Mesendoderm (in vitro differentiated cells): ENCODE results near the gene SHLD2.

Experiments used
- DNase-seq: peaks from one replicate; pipeline ENCODE4 v3.0.0; 2013
- H2AK5ac ChIP-seq: 2 replicates; pipeline ENCODE4 v1.6.1; 2013; ENCODE audit warnings: low read length, inconsistent platforms
- H2BK120ac ChIP-seq: 2 replicates; pipeline ENCODE4 v1.6.1; 2013; ENCODE audit warnings: low read depth, mild to moderate bottlenecking, low read length, moderate library complexity, mixed read lengths
- H2BK15ac ChIP-seq: replicated peaks from 2 replicates; pipeline ENCODE4 v1.6.1; 2013; ENCODE audit warnings: low read depth, mild to moderate bottlenecking, moderate library complexity
- H2BK5ac ChIP-seq: 2 replicates; pipeline ENCODE4 v1.6.1; 2013; ENCODE audit warnings: low read length, inconsistent platforms
- H3K18ac ChIP-seq: 2 replicates; pipeline ENCODE4 v1.6.1; 2013; ENCODE audit warnings: mild to moderate bottlenecking, low read length, mixed read lengths
- H3K23ac ChIP-seq: one replicate; pipeline ENCODE4 v1.6.1; 2013; ENCODE audit warnings: low read length
- H3K27ac ChIP-seq: 2 replicates; pipeline ENCODE4 v1.5.1; 2013; ENCODE audit warnings: low read depth, mild to moderate bottlenecking, inconsistent platforms, low read length, moderate library complexity
- H3K27me3 ChIP-seq: 2 replicates; pipeline ENCODE4 v1.6.1; 2013; ENCODE audit warnings: low read length, control low read depth, mild to moderate bottlenecking, inconsistent platforms; ENCODE audit not compliant: insufficient read depth, poor library complexity
- H3K36me3 ChIP-seq: 2 replicates; pipeline ENCODE4 v1.6.1; 2013; ENCODE audit warnings: low read length, inconsistent platforms; ENCODE audit not compliant: control insufficient read depth, insufficient read depth
- H3K4ac ChIP-seq: one replicate; pipeline ENCODE4 v1.6.1; 2013; ENCODE audit warnings: low read depth, mild to moderate bottlenecking, low read length, moderate library complexity
- H3K4me1 ChIP-seq: 2 replicates; pipeline ENCODE4 v1.6.1; 2013; ENCODE audit warnings: low read depth, low read length, inconsistent platforms; ENCODE audit not compliant: control insufficient read depth
- H3K4me2 ChIP-seq: 2 replicates; pipeline ENCODE4 v1.6.1; 2013; ENCODE audit warnings: low read length
- H3K4me3 ChIP-seq: 2 replicates; pipeline ENCODE4 v1.5.1; 2013; ENCODE audit warnings: mild to moderate bottlenecking, low read length
- H3K56ac ChIP-seq: one replicate; pipeline ENCODE4 v1.6.1; 2013; ENCODE audit warnings: low read length
- H3K79me1 ChIP-seq: 2 replicates; pipeline ENCODE4 v1.6.1; 2013; ENCODE audit warnings: low read length, inconsistent platforms
- H3K79me2 ChIP-seq: 2 replicates; pipeline ENCODE4 v1.6.1; 2013; ENCODE audit warnings: mild to moderate bottlenecking, low read length; ENCODE audit not compliant: control insufficient read depth, insufficient read depth
- H3K9ac ChIP-seq: 2 replicates; pipeline ENCODE4 v1.6.1; 2013; ENCODE audit warnings: low read length, inconsistent platforms
- H4K5ac ChIP-seq: one replicate; pipeline ENCODE4 v1.6.1; 2013; ENCODE audit warnings: low read length
- H4K8ac ChIP-seq: one replicate; pipeline ENCODE4 v1.6.1; 2013; ENCODE audit warnings: low read depth, mild to moderate bottlenecking, control low read depth, low read length, moderate library complexity
- WGBS: extraction: QIAGEN DNeasy Blood & Tissue Kit; methylation state at CpG from one replicate; pipeline ENCODE4 v1.1.7; 2013; ENCODE audit warnings: low lambda C conversion rate, missing lambda C conversion rate; ENCODE audit not compliant: insufficient coverage; ENCODE audit errors: extremely low coverage; 5-methylcytosine and 5-hydroxymethylcytosine counted together

Gene SHLD2

DNA sequence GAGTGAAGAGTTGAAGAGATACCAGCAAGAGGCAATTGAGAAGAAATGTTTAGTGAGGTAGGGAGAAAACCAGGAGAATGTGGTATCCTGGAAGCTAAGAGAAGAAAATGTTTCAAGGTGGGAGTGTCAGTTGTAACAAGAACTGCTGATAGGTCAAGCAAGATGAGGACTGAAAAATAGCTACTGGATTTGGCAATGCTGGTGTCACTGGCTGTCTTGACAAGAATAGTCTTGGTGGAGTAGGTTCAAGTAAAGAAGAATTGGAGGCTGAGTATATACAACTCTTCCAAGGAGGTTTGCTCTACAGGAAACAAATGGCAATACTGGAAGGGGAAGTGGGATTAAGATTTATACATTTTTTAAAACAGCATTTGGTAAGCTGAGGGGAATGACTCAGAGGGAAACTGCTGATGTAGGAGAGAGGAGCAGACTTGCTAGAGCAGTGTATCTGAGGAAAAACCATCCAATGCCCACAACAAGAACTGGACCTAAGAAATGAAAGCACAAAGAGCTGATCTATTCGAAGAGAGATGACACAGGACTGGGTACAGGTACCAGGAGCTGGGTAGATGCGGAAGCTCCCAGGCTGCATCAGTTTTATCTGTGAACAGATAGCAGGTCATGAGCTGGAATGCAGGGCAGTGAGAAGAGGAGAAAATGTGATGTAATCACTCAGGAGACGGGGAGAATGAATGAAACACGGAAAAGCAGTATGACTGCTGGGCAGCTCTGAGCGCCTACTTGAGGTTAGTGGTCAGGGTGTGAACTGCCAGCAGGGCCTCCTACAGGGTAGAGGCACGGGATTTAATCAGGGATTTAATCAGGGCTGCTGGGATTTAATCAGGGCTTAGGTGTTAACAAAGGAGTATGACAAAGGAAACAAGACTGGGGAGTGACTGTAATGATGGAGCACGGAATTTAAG lies 40.4 kb upstream of the SHLD2 start:
- Histone ChIP-seq H3K9ac (no peak overlapping the region), H4K5ac (no peak overlapping the region), H2BK5ac (no peak overlapping the region), H3K36me3 (no peaks in the 10 kb centered on the region), H3K4me3 (no peak overlapping the region), H3K27ac (no peak overlapping the region), H3K4ac (no peak overlapping the region), H3K79me2 (no peaks in the 10 kb centered on the region), H3K18ac (no peak overlapping the region), H2BK120ac (no peak overlapping the region), H3K23ac (no peak overlapping the region), H3K56ac (no peak overlapping the region), H4K8ac (no peak overlapping the region), H2AK5ac (no peak overlapping the region), H3K79me1 (no peaks in the 10 kb centered on the region), H3K4me1 (peaks cover 7% of the 10 kb centered on the region), H3K4me2 (no peak overlapping the region), H3K27me3 (no peaks in the 10 kb centered on the region), H2BK15ac (no peak overlapping the region)
- WGBS = no CpG with 5 or more reads among the region's 7 CpGs
- peak; percentile 96 for DNase-seq

DNA sequence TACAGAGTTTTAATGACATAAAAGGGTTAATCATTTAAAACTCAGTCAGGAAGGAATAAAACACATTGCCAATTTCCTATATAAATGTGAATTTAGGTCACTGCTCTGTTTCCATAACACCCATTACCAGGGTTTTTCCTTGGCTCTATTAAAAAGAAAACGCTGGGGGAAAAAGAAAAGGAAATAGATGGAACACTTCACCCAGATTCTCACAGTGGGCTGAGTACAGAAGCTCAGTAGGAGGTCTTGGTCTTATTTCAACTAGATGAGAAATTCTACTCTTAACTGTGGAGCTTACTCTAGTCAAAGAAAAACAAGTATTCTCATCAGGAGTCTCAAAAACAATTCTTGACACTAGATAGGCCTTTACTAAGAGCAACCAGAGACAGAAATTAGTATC lies 36.8 kb upstream of the SHLD2 start:
- Histone ChIP-seq H2BK15ac (no peak overlapping the region), H3K4me1 (peaks cover 7% of the 10 kb centered on the region), H3K4me3 (no peak overlapping the region), H2BK120ac (no peak overlapping the region), H3K79me2 (no peaks in the 10 kb centered on the region), H2BK5ac (no peak overlapping the region), H3K79me1 (no peaks in the 10 kb centered on the region), H3K4ac (no peak overlapping the region), H3K9ac (no peak overlapping the region), H3K56ac (no peak overlapping the region), H3K27me3 (no peaks in the 10 kb centered on the region), H2AK5ac (no peak overlapping the region), H3K36me3 (no peaks in the 10 kb centered on the region), H3K18ac (no peak overlapping the region), H4K5ac (no peak overlapping the region), H4K8ac (no peak overlapping the region), H3K4me2 (no peak overlapping the region), H3K27ac (no peak overlapping the region), H3K23ac (no peak overlapping the region)
- DNase-seq = no peak
- no CpG with 5 or more reads among the region's 1 CpG for WGBS

DNA sequence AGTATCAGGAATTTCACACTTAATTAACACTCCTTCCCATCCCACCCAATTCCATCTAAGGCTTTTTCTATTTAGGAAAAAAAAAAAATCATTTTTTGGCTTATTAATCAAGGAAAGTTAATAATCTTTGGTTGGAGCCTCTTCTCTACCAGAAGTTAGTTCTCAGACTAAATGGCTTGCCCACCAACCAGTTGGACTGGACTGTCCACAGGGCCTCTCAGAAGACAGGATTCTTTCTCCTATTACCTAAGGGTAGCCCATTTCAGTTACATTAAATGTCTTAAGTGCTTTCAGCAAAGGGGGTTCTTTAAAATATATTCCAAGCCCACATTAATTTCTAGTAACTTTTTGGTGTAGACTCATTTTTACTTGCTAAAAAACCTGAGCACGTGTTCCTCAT lies 35.6 kb upstream of the SHLD2 start:
- Histone ChIP-seq H3K56ac (no peak overlapping the region), H3K79me2 (no peaks in the 10 kb centered on the region), H3K4me2 (no peak overlapping the region), H4K5ac (no peak overlapping the region), H3K79me1 (no peaks in the 10 kb centered on the region), H3K9ac (no peak overlapping the region), H3K4ac (no peak overlapping the region), H3K4me1 (peaks cover 7% of the 10 kb centered on the region), H4K8ac (no peak overlapping the region), H2BK5ac (no peak overlapping the region), H2BK15ac (no peak overlapping the region), H3K27ac (no peak overlapping the region), H3K27me3 (no peaks in the 10 kb centered on the region), H2BK120ac (no peak overlapping the region), H2AK5ac (no peak overlapping the region), H3K18ac (no peak overlapping the region), H3K4me3 (no peak overlapping the region), H3K36me3 (no peaks in the 10 kb centered on the region), H3K23ac (no peak overlapping the region)
- DNase-seq = no peak
- WGBS = no CpG with 5 or more reads among the region's 1 CpG

DNA sequence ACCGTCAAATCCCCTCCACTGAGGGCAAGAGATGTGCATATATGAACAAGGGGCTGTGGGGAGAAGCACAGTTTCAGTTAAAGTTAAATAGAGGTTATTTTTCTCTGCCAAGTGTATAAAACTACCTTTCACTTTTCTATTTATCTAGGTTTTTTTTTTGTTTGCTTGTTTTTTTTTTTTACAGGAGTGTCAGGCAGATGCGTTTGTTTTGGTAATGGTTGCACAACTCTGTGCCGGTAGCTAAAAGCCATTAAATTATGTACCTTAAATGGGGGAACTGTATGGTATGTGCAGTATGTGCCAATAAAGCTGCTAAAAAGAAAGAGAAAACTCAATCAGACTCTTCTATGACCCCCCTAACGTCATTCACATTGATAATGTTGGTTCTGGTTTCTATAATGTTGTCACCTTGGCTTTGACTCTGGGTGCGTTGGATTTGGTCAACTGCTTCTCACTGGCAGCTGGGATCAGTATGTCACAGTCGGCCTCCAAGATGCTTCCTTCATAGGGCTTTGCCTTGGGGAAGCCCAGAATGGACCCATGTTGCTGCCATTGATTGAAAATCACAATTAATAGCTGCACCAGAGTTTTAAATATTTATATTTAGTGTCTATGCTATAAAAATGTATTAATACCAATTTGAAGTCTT lies 34.6 kb upstream of the SHLD2 start:
- DNase-seq = no peak
- H3K18ac ChIP-seq = no peak overlapping the region
- H3K56ac ChIP-seq = no peak overlapping the region
- H2AK5ac ChIP-seq = no peak overlapping the region
- no peaks in the 10 kb centered on the region for H3K79me2 ChIP-seq
- H3K36me3 ChIP-seq = no peaks in the 10 kb centered on the region
- no peak overlapping the region for H2BK120ac ChIP-seq
- H4K8ac ChIP-seq = no peak overlapping the region
- H3K4ac ChIP-seq = no peak overlapping the region
- no peaks in the 10 kb centered on the region for H3K79me1 ChIP-seq
- H2BK15ac ChIP-seq = no peak overlapping the region
- H4K5ac ChIP-seq = no peak overlapping the region
- H3K27ac ChIP-seq = no peak overlapping the region
- WGBS = no CpG with 5 or more reads among the region's 6 CpGs
- H2BK5ac ChIP-seq = no peak overlapping the region
- no peak overlapping the region for H3K4me3 ChIP-seq
- H3K4me2 ChIP-seq = no peak overlapping the region
- H3K9ac ChIP-seq = no peak overlapping the region
- H3K4me1 ChIP-seq = peaks cover under 1% of the 10 kb centered on the region
- H3K27me3 ChIP-seq = no peaks in the 10 kb centered on the region
- no peak overlapping the region for H3K23ac ChIP-seq

DNA sequence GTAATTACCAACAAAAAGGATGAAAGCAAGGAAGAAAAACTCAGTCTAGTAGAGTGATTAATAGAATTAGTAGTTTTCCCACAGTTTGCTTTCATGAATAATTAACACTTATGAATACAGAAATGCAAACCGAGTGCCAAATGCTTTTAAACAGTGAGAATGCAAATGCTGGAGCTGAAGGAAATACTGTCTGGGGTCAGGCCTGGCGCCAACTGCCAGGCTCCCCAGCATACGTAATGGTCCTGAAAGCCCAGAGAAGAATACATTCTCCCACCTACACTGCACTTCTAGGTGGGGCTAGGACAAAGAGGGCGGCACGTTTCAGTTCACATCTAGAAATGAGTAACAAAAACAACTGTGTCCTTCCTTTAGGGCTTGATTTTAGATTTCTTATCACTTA lies 30.4 kb upstream of the SHLD2 start:
- Histone ChIP-seq H3K4me1 (no peaks in the 10 kb centered on the region), H4K5ac (no peak overlapping the region), H3K9ac (no peak overlapping the region), H3K27ac (no peak overlapping the region), H3K56ac (no peak overlapping the region), H3K36me3 (peaks cover 5% of the 10 kb centered on the region), H3K79me1 (no peaks in the 10 kb centered on the region), H2BK15ac (no peak overlapping the region), H2AK5ac (no peak overlapping the region), H3K23ac (no peak overlapping the region), H3K4me3 (no peak overlapping the region), H4K8ac (no peak overlapping the region), H2BK120ac (no peak overlapping the region), H3K4ac (no peak overlapping the region), H2BK5ac (no peak overlapping the region), H3K18ac (no peak overlapping the region), H3K4me2 (no peak overlapping the region), H3K79me2 (no peaks in the 10 kb centered on the region), H3K27me3 (no peaks in the 10 kb centered on the region)
- no CpG with 5 or more reads among the region's 5 CpGs for WGBS
- DNase-seq = no peak
